OCI-LY3 (cell line): ENCODE results near the gene KLF11.
A peak's percentile ranks its signal among the peaks of the same experiment; 100 is the strongest.

Source experiments
- H2AFZ ChIP-seq: fragments of 200-600, 300-600 bp; shearing (Covaris generic); 2 replicates; pipeline ENCODE4 v1.6.0; 2014; ENCODE audit warnings: antibody characterized with exemption, low read depth, low read length
- H3K27ac ChIP-seq: fragments of 200-600, 300-600 bp; sonication (generic); 2 replicates; pipeline ENCODE4 v1.5.1; 2014; ENCODE audit warnings: mild to moderate bottlenecking, low read length, moderate library complexity, mixed read lengths
- H3K27me3 ChIP-seq: fragments of 200-600, 300-600 bp; sonication (generic); 2 replicates; pipeline ENCODE4 v1.6.1; 2014; ENCODE audit warnings: low read depth, low read length, mixed read lengths
- H3K36me3 ChIP-seq: fragments of 200-600, 300-600 bp; sonication (generic); replicated peaks from 2 replicates; pipeline ENCODE3; 2014; ENCODE audit warnings: low read depth, low read length, mixed read lengths
- H3K4me1 ChIP-seq: fragments of 300-600, 200-600 bp; sonication (generic); 2 replicates; pipeline ENCODE4 v1.6.1; 2014; ENCODE audit warnings: low read length, mixed read lengths
- H3K4me2 ChIP-seq: fragments of 200-600, 300-600 bp; sonication (generic); 2 replicates; pipeline ENCODE4 v1.6.1; 2014; ENCODE audit warnings: low read length, mixed read lengths
- H3K4me3 ChIP-seq: fragments of 300-600, 200-600 bp; sonication (generic); 2 replicates; pipeline ENCODE4 v1.5.1; 2014; ENCODE audit warnings: antibody characterized with exemption, mild to moderate bottlenecking, low read length, moderate library complexity
- H3K79me2 ChIP-seq: fragments of 300-600, 200-600 bp; shearing (Covaris generic); 2 replicates; pipeline ENCODE4 v1.6.1; 2014; ENCODE audit warnings: mild to moderate bottlenecking, low read length, mixed read lengths
- H3K9ac ChIP-seq: fragments of 300-600, 200-600 bp; shearing (Covaris generic); 2 replicates; pipeline ENCODE4 v1.6.0; 2014; ENCODE audit warnings: mild to moderate bottlenecking, low read length, moderate library complexity
- H3K9me3 ChIP-seq: fragments of 200-600, 300-600 bp; shearing (Covaris generic); 2 replicates; pipeline ENCODE4 v1.6.1; 2014; ENCODE audit warnings: low read length, mixed read lengths; ENCODE audit not compliant: insufficient read depth
- H4K20me1 ChIP-seq: fragments of 200-600, 300-600 bp; sonication (generic); 2 replicates; pipeline ENCODE4 v1.6.1; 2016; ENCODE audit warnings: low read length, mixed read lengths; ENCODE audit not compliant: insufficient read depth
- CTCF ChIP-seq: fragments of 200-600, 300-600 bp; sonication (generic); IDR thresholded peaks from 2 replicates; pipeline ENCODE4 v1.5.1; 2014; ENCODE audit warnings: antibody characterized with exemption, low read length, low read depth
- EZH2phosphoT487 ChIP-seq: fragments of 200-600 bp; shearing (Covaris generic); IDR thresholded peaks from 2 replicates; pipeline ENCODE4 v1.6.1; 2018; ENCODE audit warnings: antibody characterized with exemption, mixed run types, low read depth

The KLF11 gene

DNA sequence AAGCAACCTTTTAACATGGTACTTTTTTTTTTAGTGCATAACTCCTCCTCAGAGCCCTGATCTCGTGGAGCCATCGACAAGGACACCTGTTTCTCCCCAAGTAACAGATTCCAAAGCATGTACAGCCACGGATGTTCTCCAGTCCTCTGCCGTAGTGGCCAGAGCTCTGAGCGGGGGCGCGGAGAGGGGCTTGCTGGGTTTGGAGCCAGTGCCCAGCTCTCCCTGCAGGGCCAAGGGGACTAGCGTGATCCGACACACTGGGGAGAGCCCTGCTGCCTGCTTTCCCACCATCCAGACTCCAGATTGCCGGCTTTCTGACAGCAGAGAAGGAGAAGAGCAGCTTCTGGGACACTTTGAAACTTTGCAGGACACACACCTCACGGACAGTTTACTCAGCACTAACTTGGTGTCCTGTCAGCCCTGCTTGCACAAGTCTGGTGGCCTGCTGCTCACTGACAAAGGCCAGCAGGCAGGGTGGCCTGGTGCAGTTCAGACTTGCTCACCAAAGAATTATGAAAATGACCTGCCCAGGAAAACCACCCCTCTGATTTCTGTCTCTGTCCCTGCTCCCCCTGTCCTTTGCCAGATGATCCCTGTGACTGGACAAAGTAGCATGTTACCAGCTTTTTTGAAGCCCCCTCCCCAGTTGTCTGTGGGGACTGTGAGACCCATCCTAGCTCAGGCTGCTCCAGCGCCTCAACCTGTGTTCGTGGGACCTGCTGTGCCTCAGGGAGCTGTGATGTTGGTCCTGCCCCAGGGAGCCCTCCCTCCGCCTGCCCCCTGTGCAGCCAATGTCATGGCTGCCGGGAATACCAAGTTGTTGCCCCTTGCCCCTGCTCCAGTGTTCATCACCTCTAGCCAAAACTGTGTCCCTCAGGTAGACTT, 4.5 kb downstream of the KLF11 start:
- TF ChIP-seq CTCF (no peak), EZH2phosphoT487 (no peak)
- H3K4me3 ChIP-seq, result no peak overlapping the region
- no peak overlapping the region for H3K9ac ChIP-seq
- H3K79me2 ChIP-seq, result no peaks in the 10 kb centered on the region
- H3K36me3 ChIP-seq, result no peaks in the 10 kb centered on the region
- H3K9me3 ChIP-seq, result no peaks in the 10 kb centered on the region
- no peaks in the 10 kb centered on the region for H4K20me1 ChIP-seq
- no peaks in the 10 kb centered on the region for H3K4me1 ChIP-seq
- H2AFZ ChIP-seq, result no peak overlapping the region
- H3K4me2 ChIP-seq, result no peak overlapping the region
- H3K27me3 ChIP-seq, result no peaks in the 10 kb centered on the region
- no peak overlapping the region for H3K27ac ChIP-seq

DNA sequence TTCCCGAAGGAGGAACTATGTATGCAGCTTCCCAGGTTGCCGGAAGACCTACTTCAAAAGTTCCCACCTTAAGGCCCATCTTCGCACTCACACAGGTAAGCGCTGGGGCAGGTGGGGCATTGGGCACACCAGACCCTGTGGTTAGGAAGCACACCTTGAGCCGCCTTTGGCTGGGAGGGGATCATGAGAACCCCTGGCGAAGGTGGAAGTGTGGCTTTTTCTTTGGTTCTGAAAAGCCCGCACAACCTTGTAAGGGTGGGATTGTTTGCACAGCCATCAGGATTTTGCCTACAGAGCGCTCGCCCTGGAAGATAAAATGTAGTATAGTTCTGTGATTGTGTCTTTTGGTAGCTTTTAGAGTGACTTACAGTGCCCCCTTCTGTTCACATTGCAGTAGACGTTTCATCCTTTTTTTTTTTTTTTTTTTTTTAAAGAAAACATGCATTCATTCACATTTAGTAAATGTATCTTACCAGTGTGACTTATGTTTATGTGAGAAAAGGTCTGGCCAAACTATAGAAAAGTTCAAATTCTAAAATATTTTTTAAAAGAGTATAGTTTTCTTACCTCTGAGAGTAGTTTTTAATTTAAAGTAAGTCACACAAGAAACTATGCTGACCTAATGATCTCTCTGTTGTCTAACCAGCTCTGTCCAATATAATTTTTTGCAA, 5.3 kb downstream of the KLF11 start:
- Histone ChIP-seq H3K9me3 (no peaks in the 10 kb centered on the region), H3K79me2 (no peaks in the 10 kb centered on the region), H3K27me3 (no peaks in the 10 kb centered on the region), H3K9ac (no peak overlapping the region), H3K27ac (no peak overlapping the region), H3K36me3 (no peaks in the 10 kb centered on the region), H3K4me3 (no peak overlapping the region), H3K4me2 (no peak overlapping the region), H2AFZ (no peak overlapping the region), H4K20me1 (no peaks in the 10 kb centered on the region), H3K4me1 (no peaks in the 10 kb centered on the region)
- TF ChIP-seq CTCF, result peak; percentile 59
- no peak for TF ChIP-seq EZH2phosphoT487

DNA sequence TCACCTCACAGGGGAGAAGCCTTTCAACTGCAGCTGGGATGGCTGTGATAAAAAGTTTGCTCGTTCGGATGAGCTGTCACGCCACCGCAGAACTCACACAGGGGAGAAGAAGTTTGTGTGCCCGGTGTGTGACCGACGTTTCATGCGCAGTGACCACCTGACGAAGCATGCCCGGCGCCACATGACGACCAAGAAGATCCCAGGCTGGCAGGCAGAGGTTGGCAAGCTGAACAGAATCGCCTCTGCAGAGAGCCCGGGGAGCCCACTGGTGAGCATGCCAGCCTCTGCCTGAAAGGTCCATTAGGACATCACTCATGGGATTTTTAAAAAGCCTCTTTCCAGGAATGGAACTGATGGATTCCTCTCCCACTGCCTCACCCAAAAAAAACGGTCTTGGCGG, 8.9 kb downstream of the KLF11 start:
- H2AFZ ChIP-seq, result no peak overlapping the region
- H3K4me2 ChIP-seq, result no peak overlapping the region
- no peak overlapping the region for H3K9ac ChIP-seq
- no peak for TF ChIP-seq EZH2phosphoT487
- no peak for TF ChIP-seq CTCF
- H3K27ac ChIP-seq, result no peak overlapping the region
- no peaks in the 10 kb centered on the region for H4K20me1 ChIP-seq
- no peaks in the 10 kb centered on the region for H3K4me1 ChIP-seq
- no peaks in the 10 kb centered on the region for H3K79me2 ChIP-seq
- no peaks in the 10 kb centered on the region for H3K27me3 ChIP-seq
- no peak overlapping the region for H3K4me3 ChIP-seq
- no peaks in the 10 kb centered on the region for H3K9me3 ChIP-seq
- H3K36me3 ChIP-seq, result no peaks in the 10 kb centered on the region

- no peaks in the 10 kb centered on the region for H4K20me1 ChIP-seq
- no peaks in the 10 kb centered on the region for H3K9me3 ChIP-seq
- H3K4me2 ChIP-seq, result no peak overlapping the region
- no peaks in the 10 kb centered on the region for H3K79me2 ChIP-seq
- TF ChIP-seq CTCF (no peak), EZH2phosphoT487 (no peak)
- no peaks in the 10 kb centered on the region for H3K4me1 ChIP-seq
- H3K36me3 ChIP-seq, result no peaks in the 10 kb centered on the region
- no peak overlapping the region for H3K9ac ChIP-seq
- H3K27ac ChIP-seq, result no peak overlapping the region
- H3K4me3 ChIP-seq, result no peak overlapping the region
- no peak overlapping the region for H2AFZ ChIP-seq
- H3K27me3 ChIP-seq, result no peaks in the 10 kb centered on the region
These were observed 10.0 kb downstream of the KLF11 start for GRCh38 chr2:10053351-10053750.
